ENCODE measurements around the gene COL27A1. TPM values are rescaled to one million over a fixed set of nuclear protein-coding genes. Genes with fewer than 3 reads are reported as not detected.

COL27A1 gene
- total RNA-seq, 1 donor from 2014 or later = 48.5 TPM

GRCh38 chr9:114231273-114231672 is 75.9 kb downstream of the COL27A1 start:
- Mint-ChIP-seq H3K36me3 (ENCODE audit: low read depth) (peaks cover 4% of the 10 kb centered on the region), H3K27me3 (ENCODE audit: low read depth) (no peaks in the 10 kb centered on the region), H3K27ac (ENCODE audit: unreplicated experiment) (no peak overlapping the region), H3K4me1 (ENCODE audit: low read depth) (peaks cover 48% of the 10 kb centered on the region), H3K9me3 (ENCODE audit: low read depth) (no peaks in the 10 kb centered on the region), H3K4me3 (ENCODE audit: unreplicated experiment) (no peak overlapping the region)
- DNase-seq (ENCODE audit: low spot score) = no peak
- TF ChIP-seq CTCF (IDR thresholded peaks at IDR 0.05) = no peak

DNA sequence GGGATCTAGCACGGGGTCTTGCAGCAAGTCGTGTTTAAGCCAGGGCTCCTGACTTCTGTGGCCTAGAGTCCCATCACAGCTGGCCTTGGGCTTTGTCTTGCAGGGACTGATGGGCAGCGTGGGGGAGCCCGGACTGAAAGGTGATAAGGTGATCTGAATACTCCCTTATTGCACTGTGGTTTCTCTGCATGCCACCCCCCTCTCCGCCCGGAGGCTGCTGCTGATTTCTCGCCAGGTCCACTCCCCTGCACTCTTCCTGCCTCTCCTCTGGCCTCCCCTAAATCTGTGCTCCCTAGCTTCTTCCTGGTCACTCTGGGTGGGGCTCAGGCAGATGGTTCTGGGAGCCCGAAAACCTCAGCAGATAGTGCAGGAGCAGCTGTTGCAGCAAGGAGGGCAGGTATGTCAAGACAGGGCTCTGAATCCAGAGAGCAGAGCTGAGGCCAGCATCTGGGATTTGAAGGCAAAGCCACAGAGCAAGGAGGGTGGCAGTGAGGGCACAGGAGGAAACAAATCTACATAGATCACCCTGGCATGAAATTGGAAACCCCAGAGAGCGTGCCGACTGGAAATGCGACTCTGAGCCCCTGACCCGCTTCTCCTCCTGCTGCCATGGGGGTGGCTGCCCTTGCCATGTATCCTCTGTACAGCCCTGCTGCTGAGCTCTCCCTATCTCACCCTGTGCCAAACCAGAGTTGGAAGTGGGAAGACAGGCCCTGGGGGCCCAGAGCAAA is 76.5 kb downstream of the COL27A1 start:
- Mint-ChIP-seq H3K9me3 (ENCODE audit: low read depth) (no peaks in the 10 kb centered on the region), H3K4me3 (ENCODE audit: unreplicated experiment) (no peak overlapping the region), H3K27me3 (ENCODE audit: low read depth) (no peaks in the 10 kb centered on the region), H3K36me3 (ENCODE audit: low read depth) (peaks cover 4% of the 10 kb centered on the region), H3K4me1 (ENCODE audit: low read depth) (peaks cover 46% of the 10 kb centered on the region), H3K27ac (ENCODE audit: unreplicated experiment) (no peak overlapping the region)
- no peak for DNase-seq (ENCODE audit: low spot score)
- TF ChIP-seq CTCF (IDR thresholded peaks at IDR 0.05) = no peak

DNA sequence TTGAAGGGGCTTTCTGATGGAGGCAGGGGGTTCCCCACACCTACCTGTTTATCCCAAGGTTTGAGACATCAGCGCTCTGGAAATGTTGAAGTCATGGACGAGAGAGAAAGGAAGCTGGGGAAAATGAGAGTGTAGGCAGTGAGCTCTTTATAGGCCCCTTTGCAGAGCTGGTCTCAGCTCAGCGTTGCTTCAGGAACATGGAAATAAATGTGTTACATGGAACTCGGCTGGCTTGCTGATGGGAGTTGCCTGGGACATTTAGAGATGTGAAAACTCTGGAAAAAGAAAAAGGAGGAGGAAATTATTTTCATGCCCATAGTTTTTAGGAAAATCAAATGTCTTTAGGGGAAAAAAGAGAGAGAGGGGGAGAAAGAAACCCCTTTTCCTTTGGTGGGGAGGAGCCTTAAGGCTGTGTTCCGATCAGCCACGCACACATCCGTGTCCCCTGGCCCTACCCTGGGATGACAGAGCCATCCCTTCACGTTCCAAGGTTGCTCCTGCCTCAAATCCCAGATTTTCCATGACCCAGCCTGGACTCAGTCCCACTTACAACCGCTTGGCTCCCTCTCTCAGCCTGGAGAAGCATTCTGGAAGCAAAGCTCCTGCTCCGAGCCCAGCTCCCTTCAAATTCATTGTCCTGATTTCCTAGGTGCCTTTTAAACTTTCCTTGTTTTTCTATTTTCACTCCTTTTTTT is 78.3 kb downstream of the COL27A1 start:
- DNase-seq (ENCODE audit: low spot score) = no peak
- Mint-ChIP-seq H3K9me3 (ENCODE audit: low read depth) (no peaks in the 10 kb centered on the region), H3K4me1 (ENCODE audit: low read depth) (peaks cover 47% of the 10 kb centered on the region), H3K4me3 (ENCODE audit: unreplicated experiment) (no peak overlapping the region), H3K36me3 (ENCODE audit: low read depth) (peaks cover 4% of the 10 kb centered on the region), H3K27ac (ENCODE audit: unreplicated experiment) (no peak overlapping the region), H3K27me3 (ENCODE audit: low read depth) (no peaks in the 10 kb centered on the region)
- TF ChIP-seq CTCF (IDR thresholded peaks at IDR 0.05) = no peak

GRCh38 chr9:114235033-114235661 is 79.8 kb downstream of the COL27A1 start:
- Mint-ChIP-seq H3K9me3 (ENCODE audit: low read depth) (no peaks in the 10 kb centered on the region), H3K27ac (ENCODE audit: unreplicated experiment) (no peak overlapping the region), H3K4me1 (ENCODE audit: low read depth) (peaks cover 40% of the 10 kb centered on the region), H3K36me3 (ENCODE audit: low read depth) (peaks cover 2% of the 10 kb centered on the region), H3K4me3 (ENCODE audit: unreplicated experiment) (no peak overlapping the region), H3K27me3 (ENCODE audit: low read depth) (no peaks in the 10 kb centered on the region)
- no peak for TF ChIP-seq CTCF (IDR thresholded peaks at IDR 0.05)
- no peak for DNase-seq (ENCODE audit: low spot score)

DNA sequence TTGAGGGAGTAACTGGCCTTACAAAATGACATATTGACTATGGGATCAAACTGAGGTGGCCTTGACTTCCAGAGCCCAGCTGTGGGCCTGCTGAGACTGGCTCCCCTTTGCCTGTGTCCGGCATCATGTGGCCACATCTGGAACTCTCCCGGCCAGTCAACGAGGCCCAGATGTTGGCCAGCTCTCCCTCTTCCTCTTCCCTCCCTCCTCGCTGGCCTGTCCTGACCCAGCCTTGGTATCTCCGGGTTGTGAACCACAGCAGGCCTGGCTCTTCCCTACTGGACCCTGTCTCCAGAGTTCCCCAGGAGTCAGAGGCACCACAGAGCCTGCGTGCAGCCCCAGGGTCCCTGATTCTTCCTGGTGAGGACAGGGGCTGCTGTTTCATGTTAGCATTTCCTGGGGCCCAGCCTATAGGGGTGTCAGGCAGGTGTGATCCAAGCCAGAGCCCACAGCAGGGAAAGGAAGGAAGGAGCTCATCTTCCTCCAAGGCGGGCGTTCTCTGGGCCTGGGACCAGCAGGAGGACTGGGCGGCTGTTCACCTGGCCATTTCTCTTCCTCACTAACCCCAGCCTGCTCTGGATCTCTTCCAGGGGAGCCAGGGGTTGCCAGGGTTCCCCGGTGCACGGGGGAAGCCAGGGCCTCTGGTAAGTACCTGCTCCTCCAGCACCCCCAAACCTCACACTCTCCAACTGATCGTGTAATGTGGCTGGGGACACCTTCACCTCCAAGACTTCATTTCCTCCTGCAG is 81.2 kb downstream of the COL27A1 start:
- Mint-ChIP-seq H3K4me1 (ENCODE audit: low read depth) (peaks cover 37% of the 10 kb centered on the region), H3K9me3 (ENCODE audit: low read depth) (no peaks in the 10 kb centered on the region), H3K36me3 (ENCODE audit: low read depth) (peaks cover under 1% of the 10 kb centered on the region), H3K4me3 (ENCODE audit: unreplicated experiment) (no peak overlapping the region), H3K27ac (ENCODE audit: unreplicated experiment) (no peak overlapping the region), H3K27me3 (ENCODE audit: low read depth) (no peaks in the 10 kb centered on the region)
- no peak for TF ChIP-seq CTCF (IDR thresholded peaks at IDR 0.05)
- DNase-seq (ENCODE audit: low spot score) = no peak

Measured in chondrocyte (in vitro differentiated cells).